ENCODE results near the gene TRPM4.

Gene TRPM4

GRCh38 chr19:49129238-49129583, 28.4 kb upstream of the TRPM4 start:
- Histone ChIP-seq H3K4me1 (ENCODE audit: control insufficient read depth in 1 of 2, insufficient read depth in 1 of 2, low read depth in 1 of 2, low read length in 1 of 2) (peaks cover 12 to 18% of the 10 kb centered on the region in 2 experiments), H3K27me3 (peaks cover 54% of the 10 kb centered on the region), H3K4me3 (ENCODE audit: low read depth in 1 of 2, low read length in 1 of 2) (no peak overlapping the region), H3K27ac (no peak overlapping the region), H3K9me3 (no peaks in the 10 kb centered on the region), H3K36me3 (no peaks in the 10 kb centered on the region)
- TF ChIP-seq CTCF (IDR thresholded peaks at IDR 0.05) = no peak

GRCh38 chr19:49130325-49130724, 27.3 kb upstream of the TRPM4 start:
- no peak overlapping the region for H3K4me3 ChIP-seq (ENCODE audit: low read depth in 1 of 2, low read length in 1 of 2)
- H3K9me3 ChIP-seq = no peaks in the 10 kb centered on the region
- peaks cover 54% of the 10 kb centered on the region for H3K27me3 ChIP-seq
- H3K36me3 ChIP-seq = no peaks in the 10 kb centered on the region
- no peak for TF ChIP-seq CTCF (IDR thresholded peaks at IDR 0.05)
- no peak overlapping the region for H3K27ac ChIP-seq
- peaks cover 12 to 18% of the 10 kb centered on the region in 2 experiments for H3K4me1 ChIP-seq (ENCODE audit: control insufficient read depth in 1 of 2, insufficient read depth in 1 of 2, low read depth in 1 of 2, low read length in 1 of 2)

- no peak for TF ChIP-seq CTCF (IDR thresholded peaks at IDR 0.05)
- H3K4me1 ChIP-seq (ENCODE audit: control insufficient read depth in 1 of 2, insufficient read depth in 1 of 2, low read depth in 1 of 2, low read length in 1 of 2) = peaks cover 7 to 10% of the 10 kb centered on the region in 2 experiments
- no peak overlapping the region for H3K27ac ChIP-seq
- H3K36me3 ChIP-seq = no peaks in the 10 kb centered on the region
- no peaks in the 10 kb centered on the region for H3K9me3 ChIP-seq
- H3K27me3 ChIP-seq = peaks cover 59% of the 10 kb centered on the region
- peak overlapping the region in 1 of 2 experiments; percentile 20 for H3K4me3 ChIP-seq (ENCODE audit: low read depth in 1 of 2, low read length in 1 of 2)
Observed at GRCh38 chr19:49132974-49133609, 24.5 kb upstream of the TRPM4 start.

GRCh38 chr19:49133621-49134454, 23.8 kb upstream of the TRPM4 start:
- no peaks in the 10 kb centered on the region for H3K36me3 ChIP-seq
- no peak for TF ChIP-seq CTCF (IDR thresholded peaks at IDR 0.05)
- H3K4me3 ChIP-seq (ENCODE audit: low read depth in 1 of 2, low read length in 1 of 2) = peak overlapping the region; percentile 7 to 20
- H3K4me1 ChIP-seq (ENCODE audit: control insufficient read depth in 1 of 2, insufficient read depth in 1 of 2, low read depth in 1 of 2, low read length in 1 of 2) = peaks cover 7% of the 10 kb centered on the region in 2 experiments
- H3K9me3 ChIP-seq = no peaks in the 10 kb centered on the region
- peaks cover 59% of the 10 kb centered on the region for H3K27me3 ChIP-seq
- H3K27ac ChIP-seq = no peak overlapping the region

GRCh38 chr19:49135686-49136085, 21.9 kb upstream of the TRPM4 start:
- Histone ChIP-seq H3K36me3 (no peaks in the 10 kb centered on the region), H3K4me3 (ENCODE audit: low read depth in 1 of 2, low read length in 1 of 2) (no peak overlapping the region), H3K27ac (no peak overlapping the region), H3K27me3 (peaks cover 50% of the 10 kb centered on the region), H3K9me3 (no peaks in the 10 kb centered on the region), H3K4me1 (ENCODE audit: control insufficient read depth in 1 of 2, insufficient read depth in 1 of 2, low read depth in 1 of 2, low read length in 1 of 2) (peaks cover 7% of the 10 kb centered on the region in 2 experiments)
- no peak for TF ChIP-seq CTCF (IDR thresholded peaks at IDR 0.05)
